ENCODE measurements around the gene RPP40. TPM values are rescaled to one million over a fixed set of nuclear protein-coding genes. Genes with fewer than 3 reads are reported as not detected.

The RPP40 gene
- total RNA-seq, 6 experiments from 2014 or later = 2.8 to 15.5 (median 5.5) TPM

DNA sequence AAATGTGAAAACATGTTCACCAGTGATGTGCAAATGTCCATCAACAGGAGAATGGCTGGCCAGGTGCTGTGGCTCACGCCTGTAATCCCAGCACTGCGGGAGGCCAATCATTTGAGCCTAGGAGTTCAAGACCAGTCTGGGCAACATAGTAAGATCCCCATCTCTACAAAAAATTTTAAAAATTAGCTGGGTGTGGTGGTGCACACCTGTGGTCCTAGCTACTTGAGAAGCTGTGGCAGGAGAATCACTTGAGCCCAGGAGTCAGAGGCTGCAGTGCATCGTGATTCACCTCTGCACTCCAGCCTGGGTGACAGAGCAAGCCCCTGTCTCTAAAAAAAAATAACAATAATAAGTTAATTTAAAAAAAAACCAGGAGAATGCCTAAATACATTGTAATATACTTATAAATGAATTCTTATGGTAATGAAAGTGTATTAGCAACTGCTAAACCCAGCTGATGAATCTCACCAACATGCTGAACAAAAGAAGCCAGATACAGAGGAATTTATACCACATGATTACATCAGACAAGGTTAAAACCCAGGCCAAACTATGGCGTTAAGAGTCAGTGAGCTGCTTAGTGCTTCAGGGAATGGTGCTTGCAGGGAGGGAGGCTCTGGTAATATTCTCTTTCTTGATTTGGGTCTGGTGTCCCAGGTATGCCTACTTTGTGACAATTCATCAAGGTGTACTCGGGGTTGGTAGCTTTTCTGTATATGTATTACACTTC, 36.4 kb downstream of the RPP40 start:
- H3K27me3 ChIP-seq = no peaks in the 10 kb centered on the region
- no peaks in the 10 kb centered on the region for H3K9me3 ChIP-seq
- H3K27ac ChIP-seq = no peak overlapping the region
- no peak for TF ChIP-seq POLR2A (IDR thresholded peaks at IDR 0.05)
- TF ChIP-seq, protein P1, sequence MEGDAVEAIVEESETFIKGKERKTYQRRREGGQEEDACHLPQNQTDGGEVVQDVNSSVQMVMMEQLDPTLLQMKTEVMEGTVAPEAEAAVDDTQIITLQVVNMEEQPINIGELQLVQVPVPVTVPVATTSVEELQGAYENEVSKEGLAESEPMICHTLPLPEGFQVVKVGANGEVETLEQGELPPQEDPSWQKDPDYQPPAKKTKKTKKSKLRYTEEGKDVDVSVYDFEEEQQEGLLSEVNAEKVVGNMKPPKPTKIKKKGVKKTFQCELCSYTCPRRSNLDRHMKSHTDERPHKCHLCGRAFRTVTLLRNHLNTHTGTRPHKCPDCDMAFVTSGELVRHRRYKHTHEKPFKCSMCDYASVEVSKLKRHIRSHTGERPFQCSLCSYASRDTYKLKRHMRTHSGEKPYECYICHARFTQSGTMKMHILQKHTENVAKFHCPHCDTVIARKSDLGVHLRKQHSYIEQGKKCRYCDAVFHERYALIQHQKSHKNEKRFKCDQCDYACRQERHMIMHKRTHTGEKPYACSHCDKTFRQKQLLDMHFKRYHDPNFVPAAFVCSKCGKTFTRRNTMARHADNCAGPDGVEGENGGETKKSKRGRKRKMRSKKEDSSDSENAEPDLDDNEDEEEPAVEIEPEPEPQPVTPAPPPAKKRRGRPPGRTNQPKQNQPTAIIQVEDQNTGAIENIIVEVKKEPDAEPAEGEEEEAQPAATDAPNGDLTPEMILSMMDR (IDR thresholded peaks at IDR 0.05) = no peak
- 83% methylated on average over 5 of the region's 5 CpGs for WGBS (ENCODE audit: insufficient coverage, low coverage, low lambda C conversion rate, missing lambda C conversion rate)
- no peak for DNase-seq
- H3K4me1 ChIP-seq = no peaks in the 10 kb centered on the region
- intact Hi-C loops (cut with DNase I) = no loop called here
- no peak overlapping the region for H3K4me3 ChIP-seq
- H3K36me3 ChIP-seq = no peaks in the 10 kb centered on the region
- no peak for ATAC-seq

DNA sequence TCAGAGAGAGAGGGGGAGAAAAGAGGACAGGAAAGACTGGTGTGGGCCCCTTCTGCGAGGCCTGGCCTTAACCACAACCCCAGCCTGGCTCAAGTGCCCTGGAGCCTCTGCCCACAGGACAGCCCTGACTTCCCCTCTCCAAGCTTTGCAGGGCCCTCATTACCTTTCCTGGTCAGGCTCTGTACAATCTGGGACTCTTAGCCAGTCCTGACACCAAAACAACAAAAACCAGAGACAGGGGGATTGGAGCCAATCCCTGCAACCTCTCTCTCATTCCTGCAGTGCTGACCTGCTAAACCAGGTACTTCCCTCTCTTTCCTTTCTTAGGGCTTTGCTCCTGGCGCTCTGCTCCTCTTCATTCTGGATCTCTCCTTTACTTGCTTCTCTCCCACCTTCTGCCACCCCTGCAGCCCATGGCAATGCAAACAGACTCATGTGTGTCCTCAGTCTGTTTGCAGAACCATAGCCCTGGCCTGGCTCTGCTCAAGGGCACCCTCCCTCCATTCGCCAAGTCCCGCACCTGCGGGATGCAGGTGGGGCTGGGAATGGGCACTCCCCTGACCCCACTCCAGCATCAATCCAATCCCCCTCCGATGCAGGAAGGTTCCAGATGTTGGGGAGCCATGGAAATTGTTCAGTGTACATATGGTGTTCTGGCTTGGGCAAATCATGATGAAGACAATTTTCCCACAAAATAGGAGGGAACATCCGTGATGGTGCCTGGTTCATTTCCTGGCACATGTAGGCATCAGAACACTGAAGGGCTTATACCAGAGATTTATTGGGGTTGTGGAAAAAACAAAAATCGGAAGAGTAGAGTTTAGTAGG, 38.1 kb downstream of the RPP40 start:
- Histone ChIP-seq H3K4me3 (no peak overlapping the region), H3K4me1 (no peaks in the 10 kb centered on the region), H3K9me3 (no peaks in the 10 kb centered on the region), H3K36me3 (no peaks in the 10 kb centered on the region), H3K27me3 (no peaks in the 10 kb centered on the region), H3K27ac (no peak overlapping the region)
- no peak for ATAC-seq
- intact Hi-C loops (cut with DNase I) = no loop called here
- no peak for TF ChIP-seq POLR2A (IDR thresholded peaks at IDR 0.05)
- TF ChIP-seq, protein P1 (IDR thresholded peaks at IDR 0.05) = no peak
- 79% methylated on average over 4 of the region's 8 CpGs for WGBS (ENCODE audit: insufficient coverage, low coverage, low lambda C conversion rate, missing lambda C conversion rate)
- DNase-seq = no peak

DNA sequence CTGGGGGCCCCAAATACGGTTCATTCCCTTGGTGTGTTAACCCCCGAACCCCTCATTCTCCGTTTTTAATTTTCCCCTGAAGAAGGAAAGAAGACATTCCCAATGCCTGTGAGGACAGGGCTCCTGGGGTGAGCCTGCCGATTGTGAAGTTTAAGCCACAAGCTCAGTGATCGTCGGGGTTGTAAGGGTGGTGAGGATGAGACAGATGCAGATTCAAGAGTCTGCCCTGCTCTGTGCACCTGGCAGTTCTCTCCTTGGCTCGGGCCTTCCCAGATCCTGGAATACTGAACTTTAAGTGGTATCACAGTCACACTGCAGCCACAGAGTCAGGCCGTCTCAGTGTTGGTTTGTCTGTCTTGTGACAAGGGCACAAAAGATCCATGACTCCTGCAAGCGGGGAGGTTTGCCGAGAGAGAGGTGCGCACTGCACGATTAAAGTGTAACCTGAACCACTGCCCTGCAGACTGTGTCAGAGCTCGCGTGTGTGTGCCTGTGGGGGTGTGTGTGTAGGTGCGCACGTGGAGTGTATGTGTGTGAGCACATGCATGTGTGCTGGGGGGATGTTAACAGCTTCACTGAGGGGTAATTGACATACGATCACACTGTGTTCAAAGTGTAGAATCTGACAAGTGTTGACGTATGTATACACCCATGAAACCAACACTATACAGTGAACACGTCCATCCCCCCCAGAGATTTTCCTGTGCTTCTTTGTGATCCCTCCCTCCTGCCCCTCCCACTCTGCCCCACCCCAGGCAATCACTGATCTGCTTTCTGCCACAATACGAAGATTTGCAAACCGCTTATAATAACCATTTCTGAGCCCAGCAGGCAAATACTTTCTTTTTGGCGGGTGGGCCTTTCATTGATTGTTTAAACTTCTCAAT, 38.9 kb downstream of the RPP40 start:
- intact Hi-C loops (cut with DNase I) = no loop called here
- Histone ChIP-seq H3K4me1 (no peaks in the 10 kb centered on the region), H3K36me3 (no peaks in the 10 kb centered on the region), H3K9me3 (no peaks in the 10 kb centered on the region), H3K4me3 (no peak overlapping the region), H3K27me3 (no peaks in the 10 kb centered on the region), H3K27ac (no peak overlapping the region)
- 64% methylated on average over 17 of the region's 22 CpGs for WGBS (ENCODE audit: insufficient coverage, low coverage, low lambda C conversion rate, missing lambda C conversion rate)
- no peak for ATAC-seq
- no peak for DNase-seq
- TF ChIP-seq, protein P1 (IDR thresholded peaks at IDR 0.05) = no peak
- TF ChIP-seq POLR2A (IDR thresholded peaks at IDR 0.05) = no peak

DNA sequence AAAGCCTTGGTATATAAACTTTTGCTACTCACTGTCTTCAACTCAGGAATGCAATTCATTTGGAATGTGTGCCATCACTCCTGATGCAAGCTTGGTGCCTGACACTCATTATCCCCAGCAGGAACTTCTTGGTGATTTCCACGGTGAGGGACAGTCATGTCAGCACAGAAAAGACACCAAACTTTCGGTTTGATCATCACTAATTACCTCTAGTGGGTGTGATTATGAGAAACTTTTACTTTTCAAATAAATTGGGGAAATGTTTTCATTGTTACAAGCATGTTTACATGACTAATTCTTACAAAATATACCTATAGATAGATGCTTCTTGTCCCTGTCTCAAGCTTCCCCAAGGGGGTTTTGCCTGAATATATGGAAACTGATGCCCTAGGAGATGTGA, 40.9 kb downstream of the RPP40 start:
- intact Hi-C loops (cut with DNase I) = no loop called here
- H3K27ac ChIP-seq = no peak overlapping the region
- WGBS (ENCODE audit: insufficient coverage, low coverage, low lambda C conversion rate, missing lambda C conversion rate) = 69% methylated on average over 2 of the region's 2 CpGs
- TF ChIP-seq POLR2A (IDR thresholded peaks at IDR 0.05) = no peak
- TF ChIP-seq, protein P1 (IDR thresholded peaks at IDR 0.05) = no peak
- DNase-seq (no peak), ATAC-seq (no peak)
- H3K4me3 ChIP-seq = no peak overlapping the region
- H3K36me3 ChIP-seq = no peaks in the 10 kb centered on the region
- H3K27me3 ChIP-seq = no peaks in the 10 kb centered on the region
- H3K4me1 ChIP-seq = no peaks in the 10 kb centered on the region
- H3K9me3 ChIP-seq = no peaks in the 10 kb centered on the region
